Measurements from ENCODE around the gene CAST.

Gene CAST

DNA sequence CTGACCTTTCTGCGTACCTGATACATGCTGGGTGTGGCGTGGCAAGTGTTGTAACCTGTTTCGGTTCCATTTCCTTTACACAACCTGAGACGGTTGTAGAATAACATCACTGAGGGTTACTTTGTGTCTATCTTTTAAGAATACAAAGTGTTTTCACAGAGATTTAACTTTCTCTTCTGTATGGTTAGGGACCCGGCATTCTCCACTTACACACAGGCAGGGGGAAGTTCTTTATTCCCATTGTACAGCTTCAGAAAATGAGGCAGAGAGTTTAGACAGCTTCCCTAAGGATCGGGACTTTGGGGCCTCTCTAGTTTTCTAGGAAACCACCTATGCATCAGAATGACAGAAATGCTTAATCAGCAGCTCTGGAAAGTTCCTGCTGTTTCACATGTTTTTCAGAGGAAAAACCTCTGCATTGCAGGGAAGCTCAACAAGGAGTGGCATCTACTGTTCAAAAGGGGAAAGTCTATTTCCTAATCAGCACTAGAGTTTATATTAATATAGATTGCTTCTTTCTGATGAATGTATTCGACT, 41.3 kb downstream of the CAST start:
- POLR2A ChIA-PET, result interaction anchor here (0.8 to 2.9 kb wide), 4 partner anchors 11 to 41 kb away, joined by 3 to 21 read pairs (median 8); partner anchors contain the start of gene CAST
- TF ChIP-seq, protein P1, sequence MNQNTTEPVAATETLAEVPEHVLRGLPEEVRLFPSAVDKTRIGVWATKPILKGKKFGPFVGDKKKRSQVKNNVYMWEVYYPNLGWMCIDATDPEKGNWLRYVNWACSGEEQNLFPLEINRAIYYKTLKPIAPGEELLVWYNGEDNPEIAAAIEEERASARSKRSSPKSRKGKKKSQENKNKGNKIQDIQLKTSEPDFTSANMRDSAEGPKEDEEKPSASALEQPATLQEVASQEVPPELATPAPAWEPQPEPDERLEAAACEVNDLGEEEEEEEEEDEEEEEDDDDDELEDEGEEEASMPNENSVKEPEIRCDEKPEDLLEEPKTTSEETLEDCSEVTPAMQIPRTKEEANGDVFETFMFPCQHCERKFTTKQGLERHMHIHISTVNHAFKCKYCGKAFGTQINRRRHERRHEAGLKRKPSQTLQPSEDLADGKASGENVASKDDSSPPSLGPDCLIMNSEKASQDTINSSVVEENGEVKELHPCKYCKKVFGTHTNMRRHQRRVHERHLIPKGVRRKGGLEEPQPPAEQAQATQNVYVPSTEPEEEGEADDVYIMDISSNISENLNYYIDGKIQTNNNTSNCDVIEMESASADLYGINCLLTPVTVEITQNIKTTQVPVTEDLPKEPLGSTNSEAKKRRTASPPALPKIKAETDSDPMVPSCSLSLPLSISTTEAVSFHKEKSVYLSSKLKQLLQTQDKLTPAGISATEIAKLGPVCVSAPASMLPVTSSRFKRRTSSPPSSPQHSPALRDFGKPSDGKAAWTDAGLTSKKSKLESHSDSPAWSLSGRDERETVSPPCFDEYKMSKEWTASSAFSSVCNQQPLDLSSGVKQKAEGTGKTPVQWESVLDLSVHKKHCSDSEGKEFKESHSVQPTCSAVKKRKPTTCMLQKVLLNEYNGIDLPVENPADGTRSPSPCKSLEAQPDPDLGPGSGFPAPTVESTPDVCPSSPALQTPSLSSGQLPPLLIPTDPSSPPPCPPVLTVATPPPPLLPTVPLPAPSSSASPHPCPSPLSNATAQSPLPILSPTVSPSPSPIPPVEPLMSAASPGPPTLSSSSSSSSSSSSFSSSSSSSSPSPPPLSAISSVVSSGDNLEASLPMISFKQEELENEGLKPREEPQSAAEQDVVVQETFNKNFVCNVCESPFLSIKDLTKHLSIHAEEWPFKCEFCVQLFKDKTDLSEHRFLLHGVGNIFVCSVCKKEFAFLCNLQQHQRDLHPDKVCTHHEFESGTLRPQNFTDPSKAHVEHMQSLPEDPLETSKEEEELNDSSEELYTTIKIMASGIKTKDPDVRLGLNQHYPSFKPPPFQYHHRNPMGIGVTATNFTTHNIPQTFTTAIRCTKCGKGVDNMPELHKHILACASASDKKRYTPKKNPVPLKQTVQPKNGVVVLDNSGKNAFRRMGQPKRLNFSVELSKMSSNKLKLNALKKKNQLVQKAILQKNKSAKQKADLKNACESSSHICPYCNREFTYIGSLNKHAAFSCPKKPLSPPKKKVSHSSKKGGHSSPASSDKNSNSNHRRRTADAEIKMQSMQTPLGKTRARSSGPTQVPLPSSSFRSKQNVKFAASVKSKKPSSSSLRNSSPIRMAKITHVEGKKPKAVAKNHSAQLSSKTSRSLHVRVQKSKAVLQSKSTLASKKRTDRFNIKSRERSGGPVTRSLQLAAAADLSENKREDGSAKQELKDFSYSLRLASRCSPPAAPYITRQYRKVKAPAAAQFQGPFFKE (tag by site-specific recombination; IDR thresholded peaks at IDR 0.05; ENCODE audit: borderline replicate concordance), result no peak
- no peak for TF ChIP-seq RBAK (tag by site-specific recombination; IDR thresholded peaks at IDR 0.05)
- peak; percentile 54; the same call in 1 of the 2 replicates for TF ChIP-seq ZBTB48 (tag by site-specific recombination; IDR thresholded peaks at IDR 0.05)
- TF ChIP-seq, protein P2, sequence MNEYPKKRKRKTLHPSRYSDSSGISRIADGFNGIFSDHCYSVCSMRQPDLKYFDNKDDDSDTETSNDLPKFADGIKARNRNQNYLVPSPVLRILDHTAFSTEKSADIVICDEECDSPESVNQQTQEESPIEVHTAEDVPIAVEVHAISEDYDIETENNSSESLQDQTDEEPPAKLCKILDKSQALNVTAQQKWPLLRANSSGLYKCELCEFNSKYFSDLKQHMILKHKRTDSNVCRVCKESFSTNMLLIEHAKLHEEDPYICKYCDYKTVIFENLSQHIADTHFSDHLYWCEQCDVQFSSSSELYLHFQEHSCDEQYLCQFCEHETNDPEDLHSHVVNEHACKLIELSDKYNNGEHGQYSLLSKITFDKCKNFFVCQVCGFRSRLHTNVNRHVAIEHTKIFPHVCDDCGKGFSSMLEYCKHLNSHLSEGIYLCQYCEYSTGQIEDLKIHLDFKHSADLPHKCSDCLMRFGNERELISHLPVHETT (tag by site-specific recombination; IDR thresholded peaks at IDR 0.05), result no peak
- TF ChIP-seq ZNF501 (tag by site-specific recombination; IDR thresholded peaks at IDR 0.05), result no peak
- TF ChIP-seq ZNF292 (tag by site-specific recombination; IDR thresholded peaks at IDR 0.05; ENCODE audit: borderline replicate concordance, low read depth), result no peak
- peak; percentile 45; the same call in 1 of the 2 replicates for TF ChIP-seq ZNF335 (tag by site-specific recombination; conservative IDR thresholded peaks at IDR 0.05)
- TF ChIP-seq, protein P3, sequence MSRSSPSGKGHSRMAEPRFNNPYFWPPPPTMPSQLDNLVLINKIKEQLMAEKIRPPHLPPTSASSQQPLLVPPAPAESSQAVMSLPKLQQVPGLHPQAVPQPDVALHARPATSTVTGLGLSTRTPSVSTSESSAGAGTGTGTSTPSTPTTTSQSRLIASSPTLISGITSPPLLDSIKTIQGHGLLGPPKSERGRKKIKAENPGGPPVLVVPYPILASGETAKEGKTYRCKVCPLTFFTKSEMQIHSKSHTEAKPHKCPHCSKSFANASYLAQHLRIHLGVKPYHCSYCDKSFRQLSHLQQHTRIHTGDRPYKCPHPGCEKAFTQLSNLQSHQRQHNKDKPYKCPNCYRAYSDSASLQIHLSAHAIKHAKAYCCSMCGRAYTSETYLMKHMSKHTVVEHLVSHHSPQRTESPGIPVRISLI (tag by site-specific recombination; IDR thresholded peaks at IDR 0.05), result no peak
- TF ChIP-seq ZEB2 (tag by site-specific recombination; IDR thresholded peaks at IDR 0.05), result peak; percentile 2; the same call in 1 of the 2 replicates
- H3K4me1 ChIP-seq (ENCODE audit: control insufficient read depth, insufficient read depth, low read length), result peaks cover 7% of the 10 kb centered on the region
- H3K4me3 ChIP-seq (ENCODE audit: low read depth, low read length), result peak overlapping the region; percentile 64
- no peaks in the 10 kb centered on the region for H3K9me3 ChIP-seq (ENCODE audit: control insufficient read depth, insufficient read depth, low read depth, low read length)
- CTCF ChIA-PET, result interaction anchor here (0.7 to 1.6 kb wide), 2 partner anchors 17 to 369 kb away, joined by 3 read pairs; no protein-coding TSS in a partner anchor
- H3K36me3 ChIP-seq (ENCODE audit: control insufficient read depth in 2 of 2, insufficient read depth in 1 of 2, low read length in 2 of 2), result no peaks in the 10 kb centered on the region
- H3K27ac ChIP-seq (ENCODE audit: extremely low read depth, low read depth, low read length), result peak overlapping the region; percentile 63; the same call in 1 of the 2 replicates

DNA sequence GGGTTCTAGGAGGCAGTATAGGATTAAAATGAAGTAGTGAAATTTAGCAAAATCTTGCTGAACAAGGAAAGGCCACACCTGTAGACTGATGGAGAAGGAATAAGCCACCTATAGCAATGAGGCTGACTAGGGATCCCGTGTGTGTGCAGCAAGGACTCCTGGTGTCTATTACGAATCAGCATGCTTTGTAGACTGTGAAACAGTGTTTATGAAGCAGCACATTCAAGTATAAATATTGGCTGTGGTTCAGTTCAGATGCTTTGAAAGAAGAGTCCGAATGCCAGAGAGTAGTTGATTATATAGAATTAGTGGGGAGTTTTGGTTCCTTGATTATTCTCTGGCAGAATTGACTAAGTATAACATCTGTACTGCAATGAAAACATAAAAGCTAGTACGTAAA, 41.8 kb downstream of the CAST start:
- POLR2A ChIA-PET, result interaction anchor here (2.9 kb wide), 1 partner anchor 42 kb away, joined by 21 read pairs; the partner anchor contains the start of gene CAST
- CTCF ChIA-PET, result interaction anchor here (0.7 to 1.6 kb wide), 3 partner anchors 16 to 369 kb away, joined by 3 to 4 read pairs (median 3); no protein-coding TSS in a partner anchor

DNA sequence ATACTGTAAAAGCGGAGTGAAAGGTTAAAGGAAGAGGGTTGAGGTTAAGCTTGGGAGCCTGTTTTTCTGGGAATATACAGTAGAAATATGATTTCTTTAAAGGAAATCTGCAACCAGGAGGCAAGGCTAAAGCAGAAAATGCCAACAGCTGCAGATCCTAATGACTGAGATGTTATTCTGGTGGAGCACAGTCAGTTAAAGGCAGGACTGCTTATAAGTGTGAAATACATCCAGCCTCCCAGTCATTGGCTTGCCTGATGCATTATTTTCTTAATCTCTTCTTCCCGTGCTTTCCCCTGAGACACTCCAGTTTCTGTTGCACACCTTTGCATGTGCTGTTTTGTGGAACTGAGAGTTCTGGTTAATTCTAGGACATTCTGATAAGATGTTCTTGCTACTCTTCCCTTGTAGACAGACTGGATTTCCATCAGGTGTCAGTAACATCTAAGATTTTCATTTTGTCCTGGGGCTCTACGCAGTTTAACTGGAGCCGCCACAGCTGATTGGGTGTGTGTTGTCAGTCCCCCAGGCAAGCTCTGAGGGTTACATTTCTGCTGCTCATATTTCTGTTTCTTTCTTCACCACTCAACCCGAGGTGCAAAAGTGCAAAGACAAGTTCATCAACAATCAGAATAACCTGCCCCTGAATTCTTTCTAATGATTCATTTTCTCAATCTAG, 44.4 kb downstream of the CAST start:
- CTCF ChIA-PET, result interaction anchor here (0.6 kb wide), 1 partner anchor 89 kb away, joined by 3 read pairs; no protein-coding TSS in a partner anchor

More for the DNA sequence above, 41.8 kb downstream of the CAST start:
- H3K4me3 ChIP-seq (ENCODE audit: low read depth, low read length), result no peak overlapping the region
- no peaks in the 10 kb centered on the region for H3K9me3 ChIP-seq (ENCODE audit: control insufficient read depth, insufficient read depth, low read depth, low read length)
- TF ChIP-seq SCRT2 (tag by site-specific recombination; IDR thresholded peaks at IDR 0.05), result 0 out of 2 replicates have a peak, but pooled peaks have one; percentile 37
- TF ChIP-seq ZSCAN16 (tag by site-specific recombination; IDR thresholded peaks at IDR 0.05), result no peak
- H3K4me1 ChIP-seq (ENCODE audit: control insufficient read depth, insufficient read depth, low read length), result peaks cover 7% of the 10 kb centered on the region
- H3K27ac ChIP-seq (ENCODE audit: extremely low read depth, low read depth, low read length), result no peak overlapping the region
- H3K36me3 ChIP-seq (ENCODE audit: control insufficient read depth in 2 of 2, insufficient read depth in 1 of 2, low read length in 2 of 2), result no peaks in the 10 kb centered on the region

More for the DNA sequence above, 44.4 kb downstream of the CAST start:
- H3K4me1 ChIP-seq (ENCODE audit: control insufficient read depth, insufficient read depth, low read length), result peaks cover 7% of the 10 kb centered on the region
- POLR2A ChIA-PET, result no interaction called here
- no peaks in the 10 kb centered on the region for H3K9me3 ChIP-seq (ENCODE audit: control insufficient read depth, insufficient read depth, low read depth, low read length)
- no peaks in the 10 kb centered on the region for H3K36me3 ChIP-seq (ENCODE audit: control insufficient read depth in 2 of 2, insufficient read depth in 1 of 2, low read length in 2 of 2)
- H3K27ac ChIP-seq (ENCODE audit: extremely low read depth, low read depth, low read length), result no peak overlapping the region
- no peak overlapping the region for H3K4me3 ChIP-seq (ENCODE audit: low read depth, low read length)
- TF ChIP-seq ZIC2 (tag by site-specific recombination; IDR thresholded peaks at IDR 0.05) (no peak), ZNF239 (tag by site-specific recombination; IDR thresholded peaks at IDR 0.05) (peak; percentile 94)

Measured in HEK293 (cell line).